Activated CD4-positive, alpha-beta T cell treated with anti-CD3 and anti-CD28 coated beads, Interleukin-2, amount 50 U/mL, for 24 hours (primary cell): ENCODE results near the gene TMC6.
"Not testable (repeated sequence)": the region's sequence is repeated elsewhere in the genome, so short reads cannot be mapped to it uniquely, and the experiment has no call there.

Experiments
- DNase-seq, 2 donors: peaks; one replicate each; pipeline ENCODE4 v3.0.0-alpha.2; 2020; ENCODE audit warnings: low read depth in 1 of 2, low spot score in 1 of 2

The TMC6 gene

GRCh38 chr17:78125138-78125913 lies 3.2 kb downstream of the TMC6 start:
- DNase-seq: no peak

DNA sequence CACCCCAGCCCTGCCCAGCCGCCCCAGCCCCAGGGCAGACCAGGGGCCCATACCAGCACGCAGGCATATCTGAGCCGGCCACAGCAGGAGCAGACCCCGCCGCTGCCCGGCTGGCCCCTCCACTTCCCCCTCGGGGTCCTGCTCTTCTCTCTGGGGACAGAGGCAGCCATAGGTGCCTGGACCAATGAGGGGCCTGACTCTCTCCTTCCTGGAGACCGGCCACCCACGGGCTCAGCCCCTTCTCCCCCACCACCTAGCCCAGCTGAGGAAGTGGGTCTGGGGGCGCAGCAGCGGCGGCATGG lies 3.8 kb downstream of the TMC6 start:
- no peak for DNase-seq

DNA sequence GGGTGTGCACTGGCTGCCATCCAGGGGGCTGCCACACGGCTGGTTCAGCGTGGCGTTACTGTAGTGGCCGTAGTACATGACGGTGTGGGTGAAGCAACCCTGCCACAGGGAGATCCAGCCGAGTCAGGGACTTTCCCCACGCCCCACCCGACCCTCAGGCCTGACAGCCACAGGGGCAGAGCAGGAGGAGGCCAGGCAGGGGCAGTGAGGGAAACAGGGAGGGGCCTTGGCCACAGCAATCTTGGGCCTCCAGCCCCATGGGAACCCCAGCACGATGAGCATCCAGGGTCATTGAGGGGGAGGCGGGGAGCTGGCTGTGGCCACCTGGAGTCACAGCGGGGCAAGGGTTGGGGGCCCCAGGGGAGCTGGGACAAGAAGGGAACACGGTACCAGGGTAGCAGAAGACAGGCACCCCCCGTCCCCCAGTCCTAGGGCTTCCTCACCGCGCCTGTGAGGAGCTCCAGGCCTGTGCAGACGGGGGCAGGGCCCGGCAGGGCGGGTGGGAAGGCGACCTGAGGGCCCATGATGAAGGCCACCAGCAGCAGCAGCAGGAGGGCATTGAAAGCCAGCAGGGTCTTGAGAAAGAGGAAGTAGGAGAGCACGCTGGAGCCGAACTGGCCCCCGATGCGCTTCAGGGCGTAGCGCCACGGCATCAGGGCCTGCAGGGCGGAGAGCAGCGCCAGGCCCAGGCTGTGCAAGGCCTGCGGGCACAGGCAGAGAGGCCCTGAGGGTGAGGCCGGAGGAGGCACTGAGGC lies 4.3 kb downstream of the TMC6 start:
- DNase-seq: no peak

GRCh38 chr17:78123258-78123929 lies 5.2 kb downstream of the TMC6 start:
- no peak for DNase-seq

DNA sequence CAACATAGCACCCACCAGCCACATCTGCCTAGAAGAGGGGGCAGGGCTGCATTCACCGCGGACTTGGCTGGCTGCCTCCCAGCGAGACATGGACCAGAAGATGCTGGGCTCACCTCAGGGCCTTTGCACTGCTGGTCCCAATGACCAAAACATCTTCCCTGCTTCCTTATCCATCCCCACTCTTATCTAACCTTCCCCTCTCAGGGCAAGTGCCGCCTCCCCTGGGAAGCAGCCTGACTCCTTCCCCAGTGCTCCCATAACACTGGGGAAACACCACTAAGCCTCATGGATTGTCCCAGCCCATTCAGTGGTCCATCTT lies 5.7 kb downstream of the TMC6 start:
- no peak for DNase-seq

DNA sequence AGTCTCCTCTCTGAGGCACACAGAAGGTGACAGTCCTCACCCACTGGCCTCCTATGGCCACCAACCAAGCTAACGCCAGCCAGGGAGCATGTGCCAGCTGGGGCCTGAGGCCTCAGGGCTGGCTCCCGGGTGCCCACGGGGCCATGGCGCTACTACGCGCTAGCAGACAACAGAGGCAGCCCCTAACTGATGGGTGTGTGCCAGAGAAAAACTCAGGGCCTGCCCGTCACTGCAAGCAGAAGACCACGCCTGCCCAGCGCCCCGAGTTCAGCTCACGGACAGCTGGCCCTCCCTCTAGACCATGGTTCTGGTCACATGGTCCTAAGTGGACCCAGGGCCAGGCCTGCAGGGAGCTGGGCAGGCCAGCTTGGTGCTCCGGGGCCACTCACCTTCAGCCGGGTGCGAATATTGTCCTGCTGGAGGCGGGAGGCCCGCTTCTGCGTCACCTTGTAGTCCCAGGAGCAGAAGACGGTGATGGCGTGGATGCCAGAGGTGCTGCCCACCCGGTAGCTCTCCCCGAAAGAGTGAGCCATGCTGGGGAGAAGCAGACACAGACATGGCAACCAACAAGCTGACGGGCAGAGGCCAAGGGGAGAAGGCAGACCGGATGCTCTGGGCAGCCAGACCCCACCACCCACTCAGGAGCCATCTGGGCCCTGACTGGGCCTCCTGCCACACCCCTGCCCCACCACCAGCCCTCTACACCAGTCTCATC lies 6.2 kb downstream of the TMC6 start:
- DNase-seq: no peak

DNA sequence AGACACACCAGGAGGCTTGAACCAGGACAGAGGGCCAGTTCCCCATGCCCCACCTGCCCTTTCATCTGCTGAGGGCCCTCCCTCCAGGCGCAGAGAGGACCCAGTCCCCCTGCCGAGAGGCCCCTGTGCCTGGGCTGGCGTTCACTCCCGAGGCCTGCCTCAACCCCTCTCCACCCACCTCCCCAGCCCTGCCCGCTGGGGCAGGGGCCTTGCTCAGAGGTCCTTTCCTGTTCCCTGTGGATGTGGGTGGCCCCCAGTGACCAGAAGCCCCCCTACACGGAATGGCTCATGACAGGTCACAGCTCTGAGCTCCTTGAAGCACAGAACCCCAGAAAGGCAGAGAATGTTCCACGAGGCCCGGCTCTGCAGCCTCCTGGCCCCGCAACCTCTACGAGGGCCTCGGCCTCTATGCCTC lies 6.7 kb downstream of the TMC6 start:
- DNase-seq: no peak

DNA sequence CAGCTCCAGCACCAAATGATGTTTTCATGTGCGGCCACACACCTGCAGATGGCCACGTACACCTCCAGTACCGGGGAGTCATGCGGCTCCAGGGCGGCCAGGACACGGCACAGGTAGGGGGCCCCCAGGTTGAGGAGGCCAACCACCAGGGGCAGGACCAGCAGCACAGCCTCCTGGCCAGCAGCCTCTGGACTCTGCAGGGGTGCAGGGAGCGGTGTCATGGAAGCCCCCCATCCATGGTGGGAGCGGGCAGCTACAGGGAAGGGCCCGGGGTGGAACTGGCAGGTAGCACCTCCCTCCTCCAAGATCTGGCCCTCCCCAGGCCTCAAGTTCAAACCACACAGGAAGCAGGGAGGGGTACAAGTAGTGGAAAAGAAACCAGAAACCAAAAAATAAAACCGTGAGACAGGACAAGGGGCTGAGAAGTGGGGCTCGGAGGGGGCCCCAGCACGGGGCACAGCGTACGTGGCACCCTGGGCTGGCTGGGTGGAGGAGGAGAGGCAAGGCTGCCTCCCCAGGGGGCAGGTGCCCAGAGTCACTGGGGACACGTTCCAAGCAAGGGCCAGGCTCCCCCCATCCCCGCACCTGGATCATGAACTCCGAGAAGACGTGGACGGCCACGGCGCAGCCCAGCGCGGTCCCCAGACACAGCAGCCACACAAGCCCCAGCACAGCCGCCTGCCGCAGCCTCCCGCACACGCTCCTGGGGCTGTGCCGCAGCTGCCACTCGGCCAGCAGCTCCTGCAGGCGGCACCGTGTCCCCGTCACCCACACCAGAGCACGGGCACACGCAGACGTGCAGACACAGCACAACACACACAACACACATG lies 7.4 kb downstream of the TMC6 start:
- no peak for DNase-seq

DNA sequence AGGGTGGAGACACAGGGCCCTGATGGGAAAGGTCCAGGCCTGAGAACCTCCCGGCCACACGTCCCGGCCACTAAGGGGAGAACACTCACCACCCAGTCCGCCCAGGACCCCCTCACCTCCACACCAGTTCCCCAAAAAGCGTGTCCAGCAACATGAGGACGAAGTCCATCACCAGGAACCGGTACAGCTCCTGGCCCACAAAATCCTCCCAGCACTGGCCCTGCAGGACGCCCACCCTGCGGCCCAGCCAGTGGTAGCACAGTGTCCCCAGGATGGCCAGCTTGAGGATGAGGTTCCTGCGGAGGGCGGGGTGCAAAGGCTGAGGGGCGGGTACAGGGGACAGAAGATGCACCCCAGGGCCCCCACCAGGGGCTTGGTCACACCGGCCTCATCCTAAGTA lies 8.0 kb downstream of the TMC6 start:
- DNase-seq: no peak

DNA sequence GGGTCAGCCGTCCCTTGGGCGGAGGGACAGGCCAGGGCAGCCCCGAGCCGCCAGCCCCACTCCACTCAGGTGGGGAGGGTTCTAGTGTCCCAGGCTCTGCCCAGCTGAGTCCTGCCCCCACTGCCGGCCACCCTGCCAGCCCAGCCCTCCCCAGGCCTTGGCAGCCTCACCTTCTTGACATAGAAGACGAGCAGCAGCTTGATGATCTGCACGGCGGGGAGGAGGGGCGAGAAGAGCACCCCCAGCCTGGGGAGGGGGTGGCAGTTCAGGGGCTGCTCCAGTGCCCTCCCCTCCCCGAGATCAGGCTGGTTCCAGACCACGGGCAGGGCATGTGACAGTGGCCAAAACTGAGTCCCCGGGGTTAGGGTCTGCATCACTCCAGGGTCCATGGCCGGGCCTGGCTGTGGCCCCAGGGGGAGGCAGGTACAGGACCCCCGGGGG lies 9.7 kb downstream of the TMC6 start:
- DNase-seq: no peak

- DNase-seq: no peak
Measured at GRCh38 chr17:78117027-78117981, 11.3 kb downstream of the TMC6 start.

- DNase-seq: no peak
Measured at GRCh38 chr17:78116411-78116810, 12.1 kb downstream of the TMC6 start.

DNA sequence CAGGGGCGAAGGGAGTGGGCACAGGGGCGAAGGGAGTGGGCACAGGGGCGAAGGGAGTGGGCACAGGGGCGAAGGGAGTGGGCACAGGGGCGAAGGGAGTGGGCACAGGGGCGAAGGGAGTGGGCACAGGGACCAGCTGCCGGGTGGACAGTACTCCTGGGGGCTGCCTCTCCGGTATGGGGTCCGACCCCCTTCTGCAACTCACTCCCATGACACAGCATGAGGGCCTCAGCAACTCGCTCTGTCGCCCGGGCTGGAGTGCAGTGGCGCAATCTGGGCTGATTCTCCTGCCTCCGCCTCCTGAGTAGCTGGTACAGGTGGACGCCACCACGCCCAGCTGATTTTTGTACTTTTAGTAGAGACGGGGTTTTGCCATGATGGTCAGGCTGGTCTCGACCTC lies 12.8 kb downstream of the TMC6 start:
- not testable (repeated sequence) for DNase-seq

- DNase-seq: no peak
Measured at GRCh38 chr17:78114831-78115723, 13.5 kb downstream of the TMC6 start.

- no peak for DNase-seq
Measured at GRCh38 chr17:78113804-78114785, 14.5 kb downstream of the TMC6 start.

GRCh38 chr17:78112518-78113471 lies 15.8 kb downstream of the TMC6 start:
- DNase-seq: peak in 1 of 2 donors; percentile 78
